SK-N-SH (cell line): Measurements from ENCODE around the gene SETBP1.

ENCODE experiments used
- CTCF ChIP-seq: fragments of 200-600 bp; sonication (generic); IDR thresholded peaks from 2 replicates; pipeline ENCODE4 v1.6.1; 2017; ENCODE audit warnings: antibody characterized with exemption, mild to moderate bottlenecking, moderate library complexity
- NFIC ChIP-seq: IDR thresholded peaks from 2 replicates; pipeline ENCODE4 v1.4.0; 2012; ENCODE audit warnings: borderline replicate concordance
- TEAD4 ChIP-seq: IDR thresholded peaks from 2 replicates; pipeline ENCODE4 v1.4.0; 2012; ENCODE audit warnings: mild to moderate bottlenecking, borderline replicate concordance; ENCODE audit not compliant: insufficient read depth
- YY1 ChIP-seq: IDR thresholded peaks from 2 replicates; pipeline ENCODE4 v1.4.0; 2012; ENCODE audit warnings: low read depth, mild to moderate bottlenecking

GRCh38 chr18:45084206-45084605 is 403.5 kb downstream of the SETBP1 start:
- TF ChIP-seq TEAD4 (no peak), NFIC (no peak), YY1 (no peak), CTCF (no peak)
